BLaER1 treated with 17β-estradiol and CSF1 and Interleukin-3, amounts not matched to agents 10 nM and 100 nM (cell line): Measurements from ENCODE around the gene PTPRQ.
"Not testable (repeated sequence)": the region's sequence is repeated elsewhere in the genome, so short reads cannot be mapped to it uniquely, and the experiment has no call there.

Experiments
- H3K27ac ChIP-seq, 11 experiments: shearing (Covaris generic); formaldehyde crosslinking; 2 replicates each; pipeline ENCODE4 v1.8.1; 2022
- H3K27me3 ChIP-seq, 11 experiments: shearing (Covaris generic); formaldehyde crosslinking; 2 replicates each; pipeline ENCODE4 v1.8.1; 2022
- H3K36me3 ChIP-seq, 11 experiments: shearing (Covaris generic); formaldehyde crosslinking; 2 replicates each; pipeline ENCODE4 v1.8.1; 2022
- H3K4me1 ChIP-seq, 10 experiments: shearing (Covaris generic); formaldehyde crosslinking; 2 replicates each; pipeline ENCODE4 v1.8.1; 2022
- H3K4me2 ChIP-seq, 11 experiments: shearing (Covaris generic); formaldehyde crosslinking; 2 replicates each; pipeline ENCODE4 v1.8.1; 2022
- H3K4me3 ChIP-seq, 10 experiments: shearing (Covaris generic); formaldehyde crosslinking; 2 replicates each; pipeline ENCODE4 v1.8.1; 2022
- H3K9ac ChIP-seq, 11 experiments: shearing (Covaris generic); formaldehyde crosslinking; 2 replicates each; pipeline ENCODE4 v1.8.1; 2022
- H3K9me3 ChIP-seq, 11 experiments: shearing (Covaris generic); formaldehyde crosslinking; replicated peaks in 1 of 11; 2 replicates each; pipeline ENCODE4 v1.8.1; 2022
- H4K20me1 ChIP-seq, 11 experiments: shearing (Covaris generic); formaldehyde crosslinking; 2 replicates each; pipeline ENCODE4 v1.8.1; 2022
- Cebpa-rat ChIP-seq, 11 experiments: shearing (Covaris generic); IDR thresholded peaks; 2 replicates each; pipeline ENCODE4 v1.8.1; 2022

Gene PTPRQ

GRCh38 chr12:80641936-80642335, 197.9 kb downstream of the PTPRQ start:
- H3K4me3 ChIP-seq: no peak overlapping the region
- H3K4me1 ChIP-seq: no peaks in the 10 kb centered on the region
- no peak for TF ChIP-seq Cebpa-rat (IDR thresholded peaks at IDR 0.05)
- no peaks in the 10 kb centered on the region for H3K9me3 ChIP-seq
- no peak overlapping the region for H3K27ac ChIP-seq
- no peaks in the 10 kb centered on the region for H4K20me1 ChIP-seq
- H3K9ac ChIP-seq: no peak overlapping the region
- no peak overlapping the region for H3K4me2 ChIP-seq
- H3K36me3 ChIP-seq: no peaks in the 10 kb centered on the region
- no peaks in the 10 kb centered on the region for H3K27me3 ChIP-seq

GRCh38 chr12:80643961-80644360, 199.9 kb downstream of the PTPRQ start:
- no peaks in the 10 kb centered on the region for H3K36me3 ChIP-seq
- H3K4me2 ChIP-seq: no peak overlapping the region
- no peaks in the 10 kb centered on the region for H3K27me3 ChIP-seq
- H3K27ac ChIP-seq: no peak overlapping the region
- H4K20me1 ChIP-seq: no peaks in the 10 kb centered on the region
- H3K4me1 ChIP-seq: no peaks in the 10 kb centered on the region
- no peak for TF ChIP-seq Cebpa-rat (IDR thresholded peaks at IDR 0.05)
- no peak overlapping the region for H3K4me3 ChIP-seq
- no peaks in the 10 kb centered on the region for H3K9me3 ChIP-seq
- no peak overlapping the region for H3K9ac ChIP-seq

GRCh38 chr12:80648881-80649280, 204.8 kb downstream of the PTPRQ start:
- no peak overlapping the region for H3K9ac ChIP-seq
- H3K4me3 ChIP-seq: no peak overlapping the region
- H4K20me1 ChIP-seq: no peaks in the 10 kb centered on the region
- no peak overlapping the region for H3K4me2 ChIP-seq
- no peaks in the 10 kb centered on the region for H3K27me3 ChIP-seq
- no peaks in the 10 kb centered on the region for H3K4me1 ChIP-seq
- no peak for TF ChIP-seq Cebpa-rat (IDR thresholded peaks at IDR 0.05)
- no peaks in the 10 kb centered on the region for H3K36me3 ChIP-seq
- H3K27ac ChIP-seq: no peak overlapping the region
- no peaks in the 10 kb centered on the region for H3K9me3 ChIP-seq

GRCh38 chr12:80655751-80656150, 211.7 kb downstream of the PTPRQ start:
- Histone ChIP-seq H3K36me3 (no peaks in the 10 kb centered on the region), H3K4me2 (no peak overlapping the region), H3K4me3 (no peak overlapping the region), H3K9ac (no peak overlapping the region), H3K27ac (no peak overlapping the region), H3K27me3 (no peaks in the 10 kb centered on the region), H3K4me1 (no peaks in the 10 kb centered on the region), H4K20me1 (no peaks in the 10 kb centered on the region), H3K9me3 (no peaks in the 10 kb centered on the region)
- no peak for TF ChIP-seq Cebpa-rat (IDR thresholded peaks at IDR 0.05)

- Histone ChIP-seq H3K9ac (no peak overlapping the region), H3K4me3 (no peak overlapping the region), H3K4me2 (no peak overlapping the region), H3K27me3 (no peaks in the 10 kb centered on the region), H3K27ac (no peak overlapping the region), H4K20me1 (no peaks in the 10 kb centered on the region), H3K36me3 (no peaks in the 10 kb centered on the region), H3K9me3 (no peaks in the 10 kb centered on the region), H3K4me1 (no peaks in the 10 kb centered on the region)
- TF ChIP-seq Cebpa-rat (IDR thresholded peaks at IDR 0.05): no peak
Measured at GRCh38 chr12:80659512-80660063, 215.6 kb downstream of the PTPRQ start.

- H3K27me3 ChIP-seq: no peaks in the 10 kb centered on the region
- no peaks in the 10 kb centered on the region for H3K36me3 ChIP-seq
- TF ChIP-seq Cebpa-rat (IDR thresholded peaks at IDR 0.05): no peak
- no peaks in the 10 kb centered on the region for H4K20me1 ChIP-seq
- no peaks in the 10 kb centered on the region for H3K4me1 ChIP-seq
- H3K9me3 ChIP-seq: no peaks in the 10 kb centered on the region
- H3K9ac ChIP-seq: no peak overlapping the region
- no peak overlapping the region for H3K4me3 ChIP-seq
- H3K4me2 ChIP-seq: no peak overlapping the region
- no peak overlapping the region for H3K27ac ChIP-seq
Measured at GRCh38 chr12:80662586-80662985, 218.6 kb downstream of the PTPRQ start.

- no peaks in the 10 kb centered on the region for H3K36me3 ChIP-seq
- no peak overlapping the region for H3K4me3 ChIP-seq
- no peak for TF ChIP-seq Cebpa-rat (IDR thresholded peaks at IDR 0.05)
- no peak overlapping the region for H3K9ac ChIP-seq
- H3K4me2 ChIP-seq: no peak overlapping the region
- H4K20me1 ChIP-seq: no peaks in the 10 kb centered on the region
- H3K9me3 ChIP-seq: no peaks in the 10 kb centered on the region
- H3K27ac ChIP-seq: no peak overlapping the region
- no peaks in the 10 kb centered on the region for H3K27me3 ChIP-seq
- no peaks in the 10 kb centered on the region for H3K4me1 ChIP-seq
Measured at GRCh38 chr12:80670214-80670613, 226.2 kb downstream of the PTPRQ start.

GRCh38 chr12:80676042-80676636, 232.1 kb downstream of the PTPRQ start:
- not testable (repeated sequence) for H3K4me1 ChIP-seq, H3K27me3 ChIP-seq, H3K9me3 ChIP-seq, H3K4me3 ChIP-seq, H3K27ac ChIP-seq, H3K4me2 ChIP-seq, H4K20me1 ChIP-seq, H3K36me3 ChIP-seq, H3K9ac ChIP-seq

- no peak for TF ChIP-seq Cebpa-rat (IDR thresholded peaks at IDR 0.05)
- Histone ChIP-seq H3K27me3 (no peaks in the 10 kb centered on the region), H3K27ac (no peak overlapping the region)
Measured at GRCh38 chr12:80676856-80677255, 232.8 kb downstream of the PTPRQ start.

GRCh38 chr12:80677994-80678393, 234.0 kb downstream of the PTPRQ start:
- H3K36me3 ChIP-seq: no peaks in the 10 kb centered on the region
- no peak overlapping the region for H3K9ac ChIP-seq
- no peaks in the 10 kb centered on the region for H3K4me1 ChIP-seq
- no peak overlapping the region for H3K27ac ChIP-seq
- no peak overlapping the region for H3K4me3 ChIP-seq
- H4K20me1 ChIP-seq: no peaks in the 10 kb centered on the region; a peak in 1 of 22 replicates
- no peaks in the 10 kb centered on the region for H3K27me3 ChIP-seq
- no peaks in the 10 kb centered on the region for H3K9me3 ChIP-seq
- no peak overlapping the region for H3K4me2 ChIP-seq
- no peak for TF ChIP-seq Cebpa-rat (IDR thresholded peaks at IDR 0.05)

More at GRCh38 chr12:80676856-80677255, 232.8 kb downstream of the PTPRQ start:
- Histone ChIP-seq H3K36me3 (no peaks in the 10 kb centered on the region), H3K9ac (no peak overlapping the region), H3K9me3 (no peaks in the 10 kb centered on the region), H3K4me2 (no peak overlapping the region), H4K20me1 (no peaks in the 10 kb centered on the region; a peak in 1 of 22 replicates), H3K4me1 (no peaks in the 10 kb centered on the region), H3K4me3 (no peak overlapping the region)
